ENCODE measurements around the gene C6. TPM values are rescaled to one million over a fixed set of nuclear protein-coding genes. Genes with fewer than 3 reads are reported as not detected.
A peak's percentile ranks its signal among the peaks of the same experiment; 100 is the strongest.

Gene C6
- total RNA-seq, 1 experiment from 2014 or later: 0.37 TPM

- intact Hi-C loops (cut with micrococcal nuclease): no loop called here
- no peak overlapping the region for H3K9ac ChIP-seq (ENCODE audit: low read length)
- POLR2A ChIA-PET: no interaction called here
- no peak overlapping the region for H3K27ac ChIP-seq (ENCODE audit: low read depth, low read length)
- H3K9me2 ChIP-seq (ENCODE audit: insufficient read depth): no peaks in the 10 kb centered on the region
- H3K36me3 ChIP-seq (ENCODE audit: control insufficient read depth in 1 of 2, insufficient read depth in 2 of 2, low read length in 2 of 2): no peaks in the 10 kb centered on the region
- no peak for ATAC-seq
- H3K9me3 ChIP-seq (ENCODE audit: control insufficient read depth in 1 of 2, insufficient read depth in 1 of 2, low read depth in 1 of 2, low read length in 2 of 2): no peaks in the 10 kb centered on the region
- TF ChIP-seq RAD21 (IDR thresholded peaks at IDR 0.05; ENCODE audit: low read depth) (no peak), CBX3 (IDR thresholded peaks at IDR 0.05; ENCODE audit: low read depth) (no peak)
- no peak overlapping the region for H3K4me2 ChIP-seq (ENCODE audit: low read length)
- RAD21 ChIA-PET (ENCODE audit: low non-redundant PET in 1 of 2, low total read pairs in 2 of 2, uncharacterized antibody in 2 of 2, unreplicated experiment in 2 of 2): no interaction called here
- H2AFZ ChIP-seq (ENCODE audit: low read depth, low read length, poor library complexity, severe bottlenecking): peak overlapping the region; percentile 37
- no TSS peak for BruUV-seq (replicated peaks)
- H3K27me3 ChIP-seq (ENCODE audit: insufficient read depth, low read length): no peaks in the 10 kb centered on the region
- CTCF ChIA-PET: no interaction called here
- no peaks in the 10 kb centered on the region for H3K79me2 ChIP-seq (ENCODE audit: insufficient read depth, low read length)
- no peak for DNase-seq (ENCODE audit: low read depth, low spot score)
- peaks cover 0 to 3% of the 10 kb centered on the region in 2 experiments; a peak in 1 of 4 replicates for H3K4me1 ChIP-seq (ENCODE audit: control insufficient read depth in 1 of 2, insufficient read depth in 2 of 2, low read length in 2 of 2)
- no peak overlapping the region for H3K4me3 ChIP-seq (replicated peaks in 1 of 2; ENCODE audit: low read depth in 1 of 2, low read length in 2 of 2)
- no peaks in the 10 kb centered on the region for H4K20me1 ChIP-seq (ENCODE audit: insufficient read depth)
Measured at GRCh38 chr5:41095324-41096101, 117.8 kb downstream of the C6 start.

GRCh38 chr5:41094871-41095270 is 118.5 kb downstream of the C6 start:
- no peaks in the 10 kb centered on the region for H4K20me1 ChIP-seq (ENCODE audit: insufficient read depth)
- no peaks in the 10 kb centered on the region for H3K79me2 ChIP-seq (ENCODE audit: insufficient read depth, low read length)
- no TSS peak for BruUV-seq (replicated peaks)
- TF ChIP-seq SRF (IDR thresholded peaks at IDR 0.05; ENCODE audit: low read depth) (no peak), CBX3 (IDR thresholded peaks at IDR 0.05; ENCODE audit: low read depth) (no peak), CTCF (IDR thresholded peaks at IDR 0.05 in 2 of 3, conservative IDR thresholded peaks at IDR 0.05 in 1 of 3; ENCODE audit: borderline replicate concordance in 1 of 3, insufficient read depth in 1 of 3, low read depth in 2 of 3, low read length in 2 of 3) (no peak), YY1 (IDR thresholded peaks at IDR 0.05; ENCODE audit: extremely low read depth, insufficient replicate concordance, low read depth, low read length) (no peak), FOSL1 (IDR thresholded peaks at IDR 0.05; ENCODE audit: low read depth) (no peak), ZNF274 (IDR thresholded peaks at IDR 0.05; ENCODE audit: low read depth, low read length) (no peak), TCF7L2 (IDR thresholded peaks at IDR 0.05; ENCODE audit: borderline replicate concordance, extremely low read depth, insufficient read depth, insufficient read length) (no peak), EZH2 (IDR thresholded peaks at IDR 0.05) (no peak), EZH2phosphoT487 (IDR thresholded peaks at IDR 0.05; ENCODE audit: borderline replicate concordance) (no peak), EGR1 (IDR thresholded peaks at IDR 0.05; ENCODE audit: low read depth) (no peak)
- peak overlapping the region; percentile 37 for H2AFZ ChIP-seq (ENCODE audit: low read depth, low read length, poor library complexity, severe bottlenecking)
- no peak overlapping the region for H3K4me3 ChIP-seq (replicated peaks in 1 of 2; ENCODE audit: low read depth in 1 of 2, low read length in 2 of 2)
- ATAC-seq (peak; percentile 72), DNase-seq (ENCODE audit: low read depth, low spot score) (peak; percentile 7)
- no peak overlapping the region for H3K4me2 ChIP-seq (ENCODE audit: low read length)
- no peaks in the 10 kb centered on the region for H3K27me3 ChIP-seq (ENCODE audit: insufficient read depth, low read length)
- POLR2A ChIA-PET: no interaction called here
- H3K4me1 ChIP-seq (ENCODE audit: control insufficient read depth in 1 of 2, insufficient read depth in 2 of 2, low read length in 2 of 2): peaks cover 0 to 3% of the 10 kb centered on the region in 2 experiments; a peak in 1 of 4 replicates
- RAD21 ChIA-PET (ENCODE audit: low non-redundant PET in 1 of 2, low total read pairs in 2 of 2, uncharacterized antibody in 2 of 2, unreplicated experiment in 2 of 2): no interaction called here
- CTCF ChIA-PET: no interaction called here
- intact Hi-C loops (cut with micrococcal nuclease): no loop called here
- H3K27ac ChIP-seq (ENCODE audit: low read depth, low read length): no peak overlapping the region
- no peaks in the 10 kb centered on the region for H3K9me2 ChIP-seq (ENCODE audit: insufficient read depth)
- no peak overlapping the region for H3K9ac ChIP-seq (ENCODE audit: low read length)
- H3K36me3 ChIP-seq (ENCODE audit: control insufficient read depth in 1 of 2, insufficient read depth in 2 of 2, low read length in 2 of 2): no peaks in the 10 kb centered on the region
- no peaks in the 10 kb centered on the region for H3K9me3 ChIP-seq (ENCODE audit: control insufficient read depth in 1 of 2, insufficient read depth in 1 of 2, low read depth in 1 of 2, low read length in 2 of 2)

All from HCT116 (cell line).